HG03025 (cell line): ENCODE results near the gene COL9A3.

ENCODE experiments used
- ATAC-seq: cut with Tn5 transposase; IDR thresholded peaks from one replicate; pipeline ENCODE4 v1.9.1; 2021; ENCODE audit warnings: mild to moderate bottlenecking, moderate library complexity; ENCODE audit not compliant: unreplicated experiment, low FRiP score

Gene COL9A3

GRCh38 chr20:62795023-62795761 lies 21.7 kb upstream of the COL9A3 start:
- no peak for ATAC-seq

GRCh38 chr20:62796699-62797491 lies 20.0 kb upstream of the COL9A3 start:
- no peak for ATAC-seq

GRCh38 chr20:62797671-62798532 lies 18.9 kb upstream of the COL9A3 start:
- no peak for ATAC-seq

- ATAC-seq: no peak
Measured at GRCh38 chr20:62799036-62799435, 17.8 kb upstream of the COL9A3 start.

GRCh38 chr20:62799459-62799858 lies 17.4 kb upstream of the COL9A3 start:
- ATAC-seq: no peak

- no peak for ATAC-seq
Measured at GRCh38 chr20:62799873-62800272, 17.0 kb upstream of the COL9A3 start.

- ATAC-seq: no peak
Measured at GRCh38 chr20:62800314-62801259, 16.3 kb upstream of the COL9A3 start.

GRCh38 chr20:62801284-62802010 lies 15.4 kb upstream of the COL9A3 start:
- no peak for ATAC-seq

- no peak for ATAC-seq
Measured at GRCh38 chr20:62802026-62802712, 14.7 kb upstream of the COL9A3 start.

GRCh38 chr20:62804021-62804626 lies 12.7 kb upstream of the COL9A3 start:
- ATAC-seq: no peak

- no peak for ATAC-seq
Measured at GRCh38 chr20:62804627-62805154, 12.2 kb upstream of the COL9A3 start, which contains the start of gene OGFR. Gene OGFR, plus strand, starts transcription at chr20:62804835. Its CDS starts 25 bp downstream, at chr20:62804860.

- no peak for ATAC-seq
Measured at GRCh38 chr20:62805155-62805710, 11.6 kb upstream of the COL9A3 start.

- ATAC-seq: no peak
Measured at GRCh38 chr20:62805711-62806382, 11.0 kb upstream of the COL9A3 start.

GRCh38 chr20:62806383-62807050 lies 10.3 kb upstream of the COL9A3 start:
- no peak for ATAC-seq

GRCh38 chr20:62807444-62808210 lies 9.2 kb upstream of the COL9A3 start:
- no peak for ATAC-seq
